ENCODE measurements around the gene ATF6B. TPM values are rescaled to one million over a fixed set of nuclear protein-coding genes. Genes with fewer than 3 reads are reported as not detected.

Gene ATF6B
- total RNA-seq, 4 donors from 2014 or later: 27.3 to 45.4 (median 30.0) TPM

GRCh38 chr6:32166411-32167061, 38.5 kb upstream of the ATF6B start:
- H3K27ac ChIP-seq: peak overlapping the region in 3 of 4 donors; percentile 2 to 28 (median 18)
- peaks cover 12 to 100% (median 39%) of the 10 kb centered on the region in 3 donors for H3K36me3 ChIP-seq
- H3K27me3 ChIP-seq: no peaks in the 10 kb centered on the region
- intact Hi-C loops (cut with DNase I): no loop called here
- no peaks in the 10 kb centered on the region for H3K9me3 ChIP-seq
- WGBS, 2 donors: 83 to 84% methylated on average over 8 to 19 of the region's 30 CpGs
- TF ChIP-seq POLR2A (IDR thresholded peaks at IDR 0.05) (no peak), CTCF (IDR thresholded peaks at IDR 0.05) (no peak)
- no peak overlapping the region for H3K4me3 ChIP-seq
- H3K4me1 ChIP-seq: peaks cover 0 to 6% (median 0%) of the 10 kb centered on the region in 3 donors
- no peak for DNase-seq

GRCh38 chr6:32164295-32164694, 36.2 kb upstream of the ATF6B start, which contains the start of gene EGFL8:
Gene EGFL8 (plus strand): TSS chr6:32164595. CDS start chr6:32166166, 1,571 bp downstream.
- Histone ChIP-seq H3K9me3 (no peaks in the 10 kb centered on the region), H3K4me3 (no peak within 1 kb of the TSS), H3K27ac (peak within 1 kb of the TSS; percentile 1 to 53 (median 48)), H3K4me1 (peaks cover 0 to 6% (median 0%) of the 10 kb centered on the region in 3 donors), H3K27me3 (no peaks in the 10 kb centered on the region), H3K36me3 (peaks cover 11 to 99% (median 26%) of the 10 kb centered on the region in 3 donors)
- no peak for DNase-seq
- no peak for TF ChIP-seq POLR2A (IDR thresholded peaks at IDR 0.05)
- no peak for TF ChIP-seq CTCF (IDR thresholded peaks at IDR 0.05)
- intact Hi-C loops (cut with DNase I): no loop called here

- H3K27ac ChIP-seq: peak overlapping the region; percentile 1 to 53 (median 48)
- H3K36me3 ChIP-seq: peaks cover 10 to 98% (median 26%) of the 10 kb centered on the region in 3 donors
- TF ChIP-seq CTCF (IDR thresholded peaks at IDR 0.05) (no peak), POLR2A (IDR thresholded peaks at IDR 0.05) (no peak)
Measured at GRCh38 chr6:32163559-32164258, 35.7 kb upstream of the ATF6B start.

GRCh38 chr6:32158052-32158451, 30.0 kb upstream of the ATF6B start:
- Histone ChIP-seq H3K27me3 (no peaks in the 10 kb centered on the region), H3K27ac (no peak overlapping the region), H3K4me3 (no peak overlapping the region), H3K9me3 (no peaks in the 10 kb centered on the region), H3K36me3 (peaks cover 24 to 74% (median 30%) of the 10 kb centered on the region in 3 donors), H3K4me1 (peaks cover 10 to 29% (median 15%) of the 10 kb centered on the region in 3 donors)
- TF ChIP-seq CTCF (IDR thresholded peaks at IDR 0.05): no peak
- no peak for TF ChIP-seq POLR2A (IDR thresholded peaks at IDR 0.05)
- no peak for DNase-seq
- intact Hi-C loops (cut with DNase I): no loop called here

More at GRCh38 chr6:32163559-32164258, 35.7 kb upstream of the ATF6B start:
- no peaks in the 10 kb centered on the region for H3K27me3 ChIP-seq
- 78 to 86% methylated on average over 2 to 4 of the region's 7 CpGs for WGBS, 2 donors
- no peak for DNase-seq
- no peaks in the 10 kb centered on the region for H3K9me3 ChIP-seq
- peaks cover 0 to 6% (median 0%) of the 10 kb centered on the region in 3 donors for H3K4me1 ChIP-seq
- H3K4me3 ChIP-seq: no peak overlapping the region
- intact Hi-C loops (cut with DNase I): no loop called here

GRCh38 chr6:32156891-32157290, 28.8 kb upstream of the ATF6B start:
- no peaks in the 10 kb centered on the region for H3K9me3 ChIP-seq
- no peak overlapping the region for H3K27ac ChIP-seq
- no peaks in the 10 kb centered on the region for H3K27me3 ChIP-seq
- 85 to 91% methylated on average over 9 of the region's 9 CpGs for WGBS, 2 donors
- intact Hi-C loops (cut with DNase I): no loop called here
- no peak overlapping the region for H3K4me3 ChIP-seq
- H3K4me1 ChIP-seq: peaks cover 19 to 40% (median 26%) of the 10 kb centered on the region in 3 donors
- no peak for DNase-seq
- TF ChIP-seq CTCF (IDR thresholded peaks at IDR 0.05): no peak
- TF ChIP-seq POLR2A (IDR thresholded peaks at IDR 0.05): no peak
- peaks cover 16 to 62% (median 22%) of the 10 kb centered on the region in 3 donors for H3K36me3 ChIP-seq

All from esophagus squamous epithelium (tissue), 5 donors.